ENCODE results near the gene OXNAD1. TPM values are rescaled to one million over a fixed set of nuclear protein-coding genes. Genes with fewer than 3 reads are reported as not detected.

OXNAD1 gene
- polyA plus RNA-seq, 1 of the 3 experiments (the other 2 are of a cell fraction): 6.9 TPM

GRCh38 chr3:16255326-16255725 lies 9.7 kb upstream of the OXNAD1 start:
- H3K4me2 ChIP-seq: no peak overlapping the region
- TF ChIP-seq TEAD4 (IDR thresholded peaks at IDR 0.05; ENCODE audit: borderline replicate concordance, insufficient read depth) (no peak), NFIC (IDR thresholded peaks at IDR 0.05; ENCODE audit: borderline replicate concordance) (no peak), YY1 (IDR thresholded peaks at IDR 0.05; ENCODE audit: low read depth) (no peak), JUND (IDR thresholded peaks at IDR 0.05) (no peak), TCF12 (IDR thresholded peaks at IDR 0.05) (no peak), ELF1 (IDR thresholded peaks at IDR 0.05) (no peak), FOXJ3 (CRISPR knock-in tag; IDR thresholded peaks at IDR 0.05) (no peak), TAF1 (IDR thresholded peaks at IDR 0.05; ENCODE audit: borderline replicate concordance, low read depth, low read length) (no peak), CHD2 (IDR thresholded peaks at IDR 0.05; ENCODE audit: low read length, partially characterized antibody) (no peak)
- TF ChIP-seq, protein P1, sequence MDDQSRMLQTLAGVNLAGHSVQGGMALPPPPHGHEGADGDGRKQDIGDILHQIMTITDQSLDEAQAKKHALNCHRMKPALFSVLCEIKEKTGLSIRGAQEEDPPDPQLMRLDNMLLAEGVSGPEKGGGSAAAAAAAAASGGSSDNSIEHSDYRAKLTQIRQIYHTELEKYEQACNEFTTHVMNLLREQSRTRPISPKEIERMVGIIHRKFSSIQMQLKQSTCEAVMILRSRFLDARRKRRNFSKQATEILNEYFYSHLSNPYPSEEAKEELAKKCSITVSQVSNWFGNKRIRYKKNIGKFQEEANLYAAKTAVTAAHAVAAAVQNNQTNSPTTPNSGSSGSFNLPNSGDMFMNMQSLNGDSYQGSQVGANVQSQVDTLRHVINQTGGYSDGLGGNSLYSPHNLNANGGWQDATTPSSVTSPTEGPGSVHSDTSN (IDR thresholded peaks at IDR 0.05): no peak
- TF ChIP-seq, protein P2, sequence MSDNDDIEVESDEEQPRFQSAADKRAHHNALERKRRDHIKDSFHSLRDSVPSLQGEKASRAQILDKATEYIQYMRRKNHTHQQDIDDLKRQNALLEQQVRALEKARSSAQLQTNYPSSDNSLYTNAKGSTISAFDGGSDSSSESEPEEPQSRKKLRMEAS (IDR thresholded peaks at IDR 0.05; ENCODE audit: low read depth): no peak
- no peak overlapping the region for H2AFZ ChIP-seq (ENCODE audit: low read depth)
- no peak overlapping the region for H3K4me3 ChIP-seq (ENCODE audit: low read depth in 2 of 2, low read length in 1 of 2)
- H3K9me3 ChIP-seq: no peaks in the 10 kb centered on the region
- H3K36me3 ChIP-seq (replicated peaks in 1 of 2; ENCODE audit: control insufficient read depth in 1 of 2, insufficient read depth in 2 of 2, low read length in 1 of 2): peaks cover 21 to 24% of the 10 kb centered on the region in 2 experiments
- H3K27ac ChIP-seq (ENCODE audit: low read depth in 2 of 2, low read length in 1 of 2): no peak overlapping the region
- CTCF ChIA-PET: no interaction called here
- no peak overlapping the region for H3K9ac ChIP-seq
- 88% methylated on average over 3 of the region's 3 CpGs for WGBS (ENCODE audit: low lambda C conversion rate)
- no peaks in the 10 kb centered on the region for H3K9me2 ChIP-seq
- no peaks in the 10 kb centered on the region for H3K4me1 ChIP-seq (ENCODE audit: control insufficient read depth in 1 of 2, insufficient read depth in 2 of 2, low read depth in 1 of 2, low read length in 1 of 2)
- no peaks in the 10 kb centered on the region for H3K27me3 ChIP-seq (ENCODE audit: insufficient read depth)
- POLR2A ChIA-PET: interaction anchor here (0.6 kb wide), 1 partner anchor 814 kb away, joined by 3 read pairs; no protein-coding TSS in a partner anchor
- no peaks in the 10 kb centered on the region for H4K20me1 ChIP-seq (ENCODE audit: insufficient read depth)
- H3F3A ChIP-seq (replicated peaks; ENCODE audit: insufficient read depth): peaks cover 3% of the 10 kb centered on the region
- no peak for DNase-seq
- peaks cover 8% of the 10 kb centered on the region; the same call in 1 of the 2 replicates for H3K79me2 ChIP-seq (ENCODE audit: insufficient read depth)

DNA sequence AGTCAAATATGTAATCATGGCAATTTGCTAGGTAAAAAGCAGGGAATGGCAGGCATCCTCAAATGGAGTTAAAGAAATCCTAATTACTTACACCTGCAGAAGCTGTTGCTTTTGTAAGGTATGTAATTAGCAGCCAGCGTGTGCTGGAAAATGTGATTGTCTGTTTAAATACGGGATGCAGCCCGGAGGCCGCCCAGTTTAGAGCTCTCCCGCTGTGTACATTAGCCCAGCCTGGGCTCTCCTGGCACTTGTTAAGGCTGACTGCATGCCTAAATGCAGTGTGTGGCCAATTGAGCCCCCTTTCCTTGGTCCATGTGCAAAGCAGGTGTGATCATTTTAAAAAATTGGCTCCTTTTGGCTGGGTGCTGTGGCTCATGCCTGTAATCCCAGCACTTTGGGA lies 9.3 kb upstream of the OXNAD1 start:
- 100% methylated on average over 2 of the region's 5 CpGs for WGBS (ENCODE audit: low lambda C conversion rate)
- POLR2A ChIA-PET: no interaction called here

More for the DNA sequence above, 9.3 kb upstream of the OXNAD1 start:
- peaks cover 8% of the 10 kb centered on the region; the same call in 1 of the 2 replicates for H3K79me2 ChIP-seq (ENCODE audit: insufficient read depth)
- no peak overlapping the region for H2AFZ ChIP-seq (ENCODE audit: low read depth)
- H3K36me3 ChIP-seq (replicated peaks in 1 of 2; ENCODE audit: control insufficient read depth in 1 of 2, insufficient read depth in 2 of 2, low read length in 1 of 2): peaks cover 25 to 28% of the 10 kb centered on the region in 2 experiments
- H3K9me3 ChIP-seq: no peaks in the 10 kb centered on the region
- no peaks in the 10 kb centered on the region for H4K20me1 ChIP-seq (ENCODE audit: insufficient read depth)
- H3K9ac ChIP-seq: no peak overlapping the region
- H3K9me2 ChIP-seq: no peaks in the 10 kb centered on the region
- H3K27ac ChIP-seq (ENCODE audit: low read depth in 2 of 2, low read length in 1 of 2): no peak overlapping the region
- H3F3A ChIP-seq (replicated peaks; ENCODE audit: insufficient read depth): peaks cover 5% of the 10 kb centered on the region
- H3K4me2 ChIP-seq: no peak overlapping the region
- no peak overlapping the region for H3K4me3 ChIP-seq (ENCODE audit: low read depth in 2 of 2, low read length in 1 of 2)
- no peaks in the 10 kb centered on the region for H3K27me3 ChIP-seq (ENCODE audit: insufficient read depth)
- H3K4me1 ChIP-seq (ENCODE audit: control insufficient read depth in 1 of 2, insufficient read depth in 2 of 2, low read depth in 1 of 2, low read length in 1 of 2): no peaks in the 10 kb centered on the region
- CTCF ChIA-PET: no interaction called here
- TF ChIP-seq, protein P3, sequence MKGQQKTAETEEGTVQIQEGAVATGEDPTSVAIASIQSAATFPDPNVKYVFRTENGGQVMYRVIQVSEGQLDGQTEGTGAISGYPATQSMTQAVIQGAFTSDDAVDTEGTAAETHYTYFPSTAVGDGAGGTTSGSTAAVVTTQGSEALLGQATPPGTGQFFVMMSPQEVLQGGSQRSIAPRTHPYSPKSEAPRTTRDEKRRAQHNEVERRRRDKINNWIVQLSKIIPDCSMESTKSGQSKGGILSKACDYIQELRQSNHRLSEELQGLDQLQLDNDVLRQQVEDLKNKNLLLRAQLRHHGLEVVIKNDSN (IDR thresholded peaks at IDR 0.05; ENCODE audit: borderline replicate concordance, low read depth): no peak
- TF ChIP-seq SIN3A (IDR thresholded peaks at IDR 0.05; ENCODE audit: borderline replicate concordance, low read depth, low read length) (no peak), MXI1 (IDR thresholded peaks at IDR 0.05; ENCODE audit: low read depth, low read length) (no peak), RCOR1 (IDR thresholded peaks at IDR 0.05; ENCODE audit: low read length) (no peak), GATA2 (CRISPR knock-in tag; IDR thresholded peaks at IDR 0.05) (no peak), TEAD4 (IDR thresholded peaks at IDR 0.05; ENCODE audit: borderline replicate concordance, insufficient read depth) (no peak), FOXJ3 (CRISPR knock-in tag; IDR thresholded peaks at IDR 0.05) (no peak)
- TF ChIP-seq, protein P4, sequence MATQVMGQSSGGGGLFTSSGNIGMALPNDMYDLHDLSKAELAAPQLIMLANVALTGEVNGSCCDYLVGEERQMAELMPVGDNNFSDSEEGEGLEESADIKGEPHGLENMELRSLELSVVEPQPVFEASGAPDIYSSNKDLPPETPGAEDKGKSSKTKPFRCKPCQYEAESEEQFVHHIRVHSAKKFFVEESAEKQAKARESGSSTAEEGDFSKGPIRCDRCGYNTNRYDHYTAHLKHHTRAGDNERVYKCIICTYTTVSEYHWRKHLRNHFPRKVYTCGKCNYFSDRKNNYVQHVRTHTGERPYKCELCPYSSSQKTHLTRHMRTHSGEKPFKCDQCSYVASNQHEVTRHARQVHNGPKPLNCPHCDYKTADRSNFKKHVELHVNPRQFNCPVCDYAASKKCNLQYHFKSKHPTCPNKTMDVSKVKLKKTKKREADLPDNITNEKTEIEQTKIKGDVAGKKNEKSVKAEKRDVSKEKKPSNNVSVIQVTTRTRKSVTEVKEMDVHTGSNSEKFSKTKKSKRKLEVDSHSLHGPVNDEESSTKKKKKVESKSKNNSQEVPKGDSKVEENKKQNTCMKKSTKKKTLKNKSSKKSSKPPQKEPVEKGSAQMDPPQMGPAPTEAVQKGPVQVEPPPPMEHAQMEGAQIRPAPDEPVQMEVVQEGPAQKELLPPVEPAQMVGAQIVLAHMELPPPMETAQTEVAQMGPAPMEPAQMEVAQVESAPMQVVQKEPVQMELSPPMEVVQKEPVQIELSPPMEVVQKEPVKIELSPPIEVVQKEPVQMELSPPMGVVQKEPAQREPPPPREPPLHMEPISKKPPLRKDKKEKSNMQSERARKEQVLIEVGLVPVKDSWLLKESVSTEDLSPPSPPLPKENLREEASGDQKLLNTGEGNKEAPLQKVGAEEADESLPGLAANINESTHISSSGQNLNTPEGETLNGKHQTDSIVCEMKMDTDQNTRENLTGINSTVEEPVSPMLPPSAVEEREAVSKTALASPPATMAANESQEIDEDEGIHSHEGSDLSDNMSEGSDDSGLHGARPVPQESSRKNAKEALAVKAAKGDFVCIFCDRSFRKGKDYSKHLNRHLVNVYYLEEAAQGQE (IDR thresholded peaks at IDR 0.05; ENCODE audit: low read depth, low read length): no peak
- TF ChIP-seq, protein P5, sequence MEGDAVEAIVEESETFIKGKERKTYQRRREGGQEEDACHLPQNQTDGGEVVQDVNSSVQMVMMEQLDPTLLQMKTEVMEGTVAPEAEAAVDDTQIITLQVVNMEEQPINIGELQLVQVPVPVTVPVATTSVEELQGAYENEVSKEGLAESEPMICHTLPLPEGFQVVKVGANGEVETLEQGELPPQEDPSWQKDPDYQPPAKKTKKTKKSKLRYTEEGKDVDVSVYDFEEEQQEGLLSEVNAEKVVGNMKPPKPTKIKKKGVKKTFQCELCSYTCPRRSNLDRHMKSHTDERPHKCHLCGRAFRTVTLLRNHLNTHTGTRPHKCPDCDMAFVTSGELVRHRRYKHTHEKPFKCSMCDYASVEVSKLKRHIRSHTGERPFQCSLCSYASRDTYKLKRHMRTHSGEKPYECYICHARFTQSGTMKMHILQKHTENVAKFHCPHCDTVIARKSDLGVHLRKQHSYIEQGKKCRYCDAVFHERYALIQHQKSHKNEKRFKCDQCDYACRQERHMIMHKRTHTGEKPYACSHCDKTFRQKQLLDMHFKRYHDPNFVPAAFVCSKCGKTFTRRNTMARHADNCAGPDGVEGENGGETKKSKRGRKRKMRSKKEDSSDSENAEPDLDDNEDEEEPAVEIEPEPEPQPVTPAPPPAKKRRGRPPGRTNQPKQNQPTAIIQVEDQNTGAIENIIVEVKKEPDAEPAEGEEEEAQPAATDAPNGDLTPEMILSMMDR (IDR thresholded peaks at IDR 0.05): no peak
- DNase-seq: no peak
